Uterus (tissue), 2 donors: ENCODE measurements around the gene ATRN.

ENCODE experiments used
- POLR2A ChIP-seq, 2 donors: fragments of 450-650 bp; IDR thresholded peaks; one replicate each; pipeline ENCODE4 v1.6.1; 2016; ENCODE audit warnings: antibody characterized with exemption in 2 of 2, mild to moderate bottlenecking in 1 of 2, moderate library complexity in 1 of 2
- TF ChIP-seq, protein P1 (sequence below), 4 experiments: fragments of 200-600 bp in 2 of 4; fragments of 450-650 bp in 2 of 4; sonication (generic) in 2 of 4; IDR thresholded peaks; one replicate each; pipeline ENCODE4 v1.5.1; 2016 to 2019; ENCODE audit warnings: antibody characterized with exemption in 4 of 4, mild to moderate bottlenecking in 2 of 4, moderate library complexity in 1 of 4

GRCh38 chr20:3510110-3510509 lies 39.3 kb downstream of the ATRN start:
- TF ChIP-seq, protein P1, sequence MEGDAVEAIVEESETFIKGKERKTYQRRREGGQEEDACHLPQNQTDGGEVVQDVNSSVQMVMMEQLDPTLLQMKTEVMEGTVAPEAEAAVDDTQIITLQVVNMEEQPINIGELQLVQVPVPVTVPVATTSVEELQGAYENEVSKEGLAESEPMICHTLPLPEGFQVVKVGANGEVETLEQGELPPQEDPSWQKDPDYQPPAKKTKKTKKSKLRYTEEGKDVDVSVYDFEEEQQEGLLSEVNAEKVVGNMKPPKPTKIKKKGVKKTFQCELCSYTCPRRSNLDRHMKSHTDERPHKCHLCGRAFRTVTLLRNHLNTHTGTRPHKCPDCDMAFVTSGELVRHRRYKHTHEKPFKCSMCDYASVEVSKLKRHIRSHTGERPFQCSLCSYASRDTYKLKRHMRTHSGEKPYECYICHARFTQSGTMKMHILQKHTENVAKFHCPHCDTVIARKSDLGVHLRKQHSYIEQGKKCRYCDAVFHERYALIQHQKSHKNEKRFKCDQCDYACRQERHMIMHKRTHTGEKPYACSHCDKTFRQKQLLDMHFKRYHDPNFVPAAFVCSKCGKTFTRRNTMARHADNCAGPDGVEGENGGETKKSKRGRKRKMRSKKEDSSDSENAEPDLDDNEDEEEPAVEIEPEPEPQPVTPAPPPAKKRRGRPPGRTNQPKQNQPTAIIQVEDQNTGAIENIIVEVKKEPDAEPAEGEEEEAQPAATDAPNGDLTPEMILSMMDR (IDR thresholded peaks at IDR 0.05): no peak
- TF ChIP-seq POLR2A (IDR thresholded peaks at IDR 0.05): no peak
